Astrocyte of the hippocampus (primary cell): Measurements from ENCODE around the gene MYH10.

ENCODE experiments used
- DNase-seq: peaks from one replicate; pipeline ENCODE4 v3.0.0; 2011; ENCODE audit warnings: low read depth, low spot score

The MYH10 gene

DNA sequence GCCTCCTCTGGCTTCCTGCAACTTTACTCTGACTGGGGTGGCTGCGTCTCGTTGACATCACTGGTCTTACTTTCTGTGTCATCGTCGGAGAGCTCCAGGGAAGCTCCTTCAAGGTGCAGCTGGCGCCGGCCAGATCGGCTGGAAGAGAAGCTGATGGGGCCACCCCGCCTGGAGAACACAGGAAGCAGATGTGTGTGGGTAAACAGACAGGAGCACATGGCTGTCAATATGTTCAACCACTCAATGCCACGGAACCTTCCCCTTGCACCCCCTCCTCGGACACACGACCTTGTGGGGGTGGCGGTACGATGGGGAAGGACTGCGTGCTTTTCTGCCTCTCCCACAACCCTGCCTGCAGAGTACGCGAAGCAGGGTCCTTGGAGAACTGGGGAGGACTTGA lies 154.7 kb downstream of the MYH10 start:
- no peak for DNase-seq

GRCh38 chr17:8475227-8475626 lies 155.3 kb downstream of the MYH10 start:
- no peak for DNase-seq

GRCh38 chr17:8474826-8475225 lies 155.7 kb downstream of the MYH10 start:
- no peak for DNase-seq

DNA sequence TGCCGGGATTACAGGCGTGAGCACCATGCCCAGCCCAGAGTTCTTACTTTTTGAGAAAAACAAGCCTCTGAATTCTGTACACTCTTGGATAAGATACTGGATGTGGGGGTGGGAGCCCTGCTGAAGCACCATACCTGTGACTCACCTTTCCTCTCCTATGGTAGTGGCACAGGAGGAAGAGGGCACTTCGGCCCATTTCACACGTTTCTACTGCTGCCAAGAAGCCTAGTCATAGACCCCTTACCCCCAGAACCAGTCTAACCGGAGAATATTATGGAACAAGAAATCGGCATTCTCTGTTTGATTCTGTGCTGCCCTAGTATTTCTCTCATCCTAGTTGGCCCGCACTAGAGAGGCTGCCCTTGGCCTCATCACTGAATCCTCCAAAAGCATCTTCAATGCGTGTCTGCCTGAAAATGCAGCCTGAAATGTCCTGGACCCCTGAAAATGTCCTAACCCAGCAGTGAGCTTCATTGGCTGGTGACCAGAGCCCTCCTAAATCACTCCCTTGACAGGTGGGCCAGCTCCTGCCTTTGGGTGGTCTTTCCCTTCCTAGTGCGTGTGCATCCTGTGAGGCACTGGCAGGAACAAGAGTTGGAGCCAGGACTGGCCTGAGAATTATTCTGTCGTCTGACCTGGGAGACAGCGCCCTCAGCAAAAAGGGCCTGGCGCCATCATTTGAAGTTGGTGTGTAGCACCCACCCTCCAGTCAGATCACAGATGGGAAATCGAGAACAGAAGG lies 156.9 kb downstream of the MYH10 start:
- DNase-seq = no peak

DNA sequence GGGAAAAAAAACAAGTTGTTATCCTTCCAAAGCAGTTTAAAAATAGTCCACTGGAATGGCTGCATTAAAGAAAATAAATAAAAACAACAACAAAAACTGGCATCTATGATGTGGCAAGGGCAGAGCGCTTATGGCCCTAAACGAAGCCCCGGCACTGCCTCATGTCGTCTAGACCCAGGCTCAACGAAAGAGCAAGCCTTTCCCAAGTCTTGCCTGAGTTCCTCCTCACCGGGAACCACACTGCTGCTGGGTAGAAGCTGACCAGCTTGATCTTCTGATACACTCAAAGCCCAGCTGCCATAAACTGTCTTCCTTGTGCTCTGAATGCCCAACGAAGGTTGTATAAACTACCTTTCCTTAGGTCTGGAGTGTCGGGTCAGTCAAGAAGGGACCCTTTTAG lies 157.9 kb downstream of the MYH10 start:
- DNase-seq = no peak

DNA sequence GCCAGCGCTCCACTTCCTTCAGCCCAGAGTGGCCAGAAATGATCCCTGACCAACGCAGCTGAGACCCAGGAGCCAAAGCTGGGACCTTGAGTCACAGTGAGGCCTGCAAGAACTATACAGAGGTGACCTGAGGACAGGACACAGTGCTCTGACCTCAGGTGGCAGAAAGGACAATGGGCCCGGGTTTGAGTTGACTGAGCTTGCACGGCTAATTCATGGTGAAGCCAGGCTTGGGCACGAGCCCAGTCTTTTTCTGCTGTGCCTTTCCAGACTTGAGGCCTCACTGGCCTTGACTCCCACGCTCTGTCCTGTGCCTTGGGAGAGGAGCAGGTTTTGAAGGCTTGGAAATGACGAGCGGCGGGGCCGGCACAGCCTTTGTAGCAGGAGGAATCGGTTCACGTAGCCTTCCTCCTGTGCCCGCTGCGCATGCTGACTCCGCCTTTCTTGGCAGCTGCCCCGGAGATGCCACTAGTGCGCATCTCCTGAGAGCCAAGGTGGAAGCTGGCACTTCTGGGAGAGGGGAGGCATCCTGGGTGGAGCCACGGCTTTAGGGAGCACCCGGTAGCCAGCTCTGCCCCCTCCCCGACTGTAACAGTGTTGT lies 160.0 kb downstream of the MYH10 start:
- DNase-seq = peak; percentile 63

GRCh38 chr17:8469964-8470363 lies 160.6 kb downstream of the MYH10 start:
- no peak for DNase-seq

DNA sequence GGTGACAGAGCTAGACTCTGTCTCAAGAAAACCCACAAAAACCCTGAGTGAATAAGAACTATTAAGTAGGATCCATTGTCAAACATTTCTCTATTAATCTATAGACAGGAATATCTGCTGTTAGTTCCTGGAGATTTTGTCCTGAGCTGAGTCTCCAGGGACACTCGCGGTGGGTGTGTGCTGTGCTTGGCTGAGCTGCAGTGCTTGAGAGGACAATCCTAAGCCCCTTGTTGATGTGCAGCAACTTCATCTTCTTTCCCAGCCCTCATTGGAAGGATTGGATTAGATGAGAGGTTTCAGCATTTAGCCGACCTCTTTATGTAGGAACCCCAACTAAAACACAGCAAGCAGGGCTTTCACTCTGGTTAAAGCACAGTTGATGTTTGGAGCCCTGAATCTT lies 161.5 kb downstream of the MYH10 start:
- DNase-seq = no peak

DNA sequence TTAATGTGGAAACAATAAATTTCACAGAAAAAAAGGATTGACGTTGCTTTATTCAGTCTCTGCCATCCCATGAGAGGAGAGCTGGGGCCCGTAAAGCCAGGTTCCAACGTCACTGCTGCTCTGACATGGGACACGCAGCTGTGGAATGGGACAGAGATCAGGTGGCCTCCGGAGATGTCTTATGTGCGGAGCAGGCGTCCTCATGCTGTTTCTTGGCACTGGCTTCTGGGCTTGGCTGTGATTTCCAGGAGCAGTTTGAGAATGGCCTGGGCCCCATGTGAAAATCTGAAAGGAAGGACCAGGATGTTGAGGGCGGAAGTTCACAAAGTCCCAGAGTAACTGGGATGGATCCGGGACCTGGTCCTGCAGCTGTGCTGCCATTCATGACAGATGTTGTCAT lies 162.4 kb downstream of the MYH10 start:
- DNase-seq = no peak

GRCh38 chr17:8467527-8467926 lies 163.0 kb downstream of the MYH10 start:
- DNase-seq = no peak

DNA sequence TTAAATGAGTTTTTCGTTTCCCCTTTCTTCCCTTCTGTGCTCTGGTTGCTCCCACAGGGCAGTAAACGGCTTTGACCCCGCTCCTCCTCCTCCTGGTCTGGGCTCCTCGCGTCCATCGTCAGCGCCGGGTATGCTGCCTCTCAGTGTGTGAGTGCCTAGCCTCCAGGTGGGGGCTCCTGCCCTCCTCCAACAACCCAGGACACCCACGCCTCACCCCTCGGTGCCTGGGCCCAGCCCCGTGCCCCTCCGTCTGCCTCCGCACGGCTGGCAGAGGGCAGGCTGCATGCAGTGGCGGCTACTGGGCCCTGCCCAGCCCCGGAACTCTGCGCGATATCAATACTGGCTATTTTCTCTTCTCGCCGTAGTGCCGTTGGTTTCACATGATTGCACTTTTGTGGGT lies 163.7 kb downstream of the MYH10 start:
- DNase-seq = no peak

GRCh38 chr17:8466456-8466855 lies 164.1 kb downstream of the MYH10 start:
- DNase-seq = peak; percentile 63

DNA sequence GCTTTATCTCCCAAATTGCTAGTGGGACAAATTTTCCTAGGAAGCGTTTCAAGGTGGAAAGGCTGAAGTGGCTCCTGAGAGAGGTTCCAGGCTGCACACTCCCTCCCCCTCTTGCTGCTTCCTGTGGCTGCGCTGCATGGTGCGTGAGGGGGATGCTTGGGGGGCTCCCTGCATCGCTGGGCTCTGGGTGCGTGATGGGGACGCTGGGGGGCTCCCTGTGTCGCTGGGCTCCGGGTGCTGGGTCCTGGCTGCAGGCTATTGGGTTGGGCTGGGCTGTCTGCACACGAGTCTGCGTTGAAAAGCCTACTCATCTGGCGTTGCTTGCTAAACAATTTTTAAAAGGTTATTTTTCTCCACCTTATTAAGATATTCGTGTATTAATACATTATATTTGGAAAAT lies 164.8 kb downstream of the MYH10 start:
- no peak for DNase-seq

- DNase-seq = no peak
These were observed 165.2 kb downstream of the MYH10 start for GRCh38 chr17:8465356-8465755.

- no peak for DNase-seq
These were observed 165.6 kb downstream of the MYH10 start for GRCh38 chr17:8464941-8465340.

DNA sequence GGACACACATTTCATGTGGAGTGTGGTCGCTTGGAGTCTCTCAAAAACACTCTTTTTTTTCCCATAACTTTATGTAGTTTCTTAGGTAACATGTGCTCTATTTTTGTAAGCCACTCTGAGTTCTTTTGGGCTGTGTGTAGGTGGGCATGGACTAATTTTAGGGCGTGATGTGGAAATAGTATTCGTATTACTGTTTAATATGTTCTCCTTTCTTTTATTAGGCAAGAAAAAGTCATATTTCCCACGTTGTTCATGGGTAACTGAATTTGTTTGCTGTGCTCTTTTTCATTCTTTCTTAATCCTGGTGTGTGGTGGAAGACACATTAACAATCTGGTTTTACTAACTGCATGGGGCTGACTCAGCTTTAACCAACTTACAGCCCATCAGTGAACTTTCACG lies 167.4 kb downstream of the MYH10 start:
- no peak for DNase-seq

DNA sequence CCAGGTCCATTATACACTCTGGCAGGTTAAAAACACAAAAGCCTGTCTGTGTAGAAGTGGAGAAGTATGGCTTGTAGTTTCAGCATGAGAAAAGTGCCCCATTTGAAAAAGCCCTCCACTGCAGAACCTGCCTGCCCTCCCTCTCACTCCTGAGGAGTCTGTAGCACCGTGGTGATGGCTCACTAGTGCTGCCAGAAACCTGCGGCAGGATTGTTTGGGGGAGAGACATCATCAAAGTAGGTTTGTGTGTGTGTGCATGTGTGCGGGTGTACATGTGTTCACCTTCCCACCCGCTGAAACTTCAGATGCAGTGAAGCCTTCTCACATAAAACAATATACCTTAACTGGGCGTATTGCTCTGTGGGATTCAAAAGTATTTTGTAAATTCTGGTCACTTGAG lies 168.0 kb downstream of the MYH10 start:
- no peak for DNase-seq

GRCh38 chr17:8459831-8460230 lies 170.7 kb downstream of the MYH10 start:
- no peak for DNase-seq

DNA sequence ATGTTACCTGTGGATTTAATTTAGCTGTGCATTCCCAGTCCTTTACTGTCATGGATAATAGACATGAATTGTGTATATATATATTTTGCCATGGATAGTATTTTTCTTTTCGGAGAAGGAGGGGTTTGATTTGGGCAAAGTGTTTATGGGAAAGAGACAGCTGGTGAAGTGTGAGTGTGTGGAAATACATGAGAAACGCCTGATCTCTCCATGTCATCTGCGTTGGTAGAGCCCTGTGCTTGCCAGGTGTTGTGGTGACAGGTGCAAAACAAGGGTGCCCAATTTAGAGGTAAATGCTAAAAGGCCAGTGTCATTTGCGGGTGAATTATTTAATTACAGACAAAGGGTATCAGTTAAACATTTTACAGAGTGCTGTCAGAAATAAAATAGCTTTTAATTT lies 171.4 kb downstream of the MYH10 start:
- DNase-seq = no peak

DNA sequence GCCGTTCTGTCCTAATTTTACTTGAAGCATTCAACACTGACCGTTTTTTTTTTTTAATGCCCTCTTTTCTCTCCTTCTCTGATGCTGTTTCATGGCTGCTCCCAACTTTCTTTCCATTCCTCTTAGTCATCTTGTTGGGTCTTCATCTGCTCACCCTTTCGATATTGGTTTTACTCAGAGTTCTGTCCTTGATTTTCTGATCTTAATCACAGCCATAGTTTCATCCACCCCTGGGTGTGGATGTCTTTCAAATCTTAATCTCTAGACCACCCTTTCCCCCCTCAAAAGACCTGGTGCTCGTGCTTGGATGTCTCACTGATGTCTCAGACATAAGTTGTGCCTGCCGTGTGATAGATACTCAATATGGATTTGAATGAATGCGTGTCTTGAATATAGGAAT lies 172.4 kb downstream of the MYH10 start:
- DNase-seq = no peak

- DNase-seq = no peak
These were observed 174.8 kb downstream of the MYH10 start for GRCh38 chr17:8455665-8456209.

GRCh38 chr17:8453326-8453725 lies 177.2 kb downstream of the MYH10 start:
- no peak for DNase-seq

DNA sequence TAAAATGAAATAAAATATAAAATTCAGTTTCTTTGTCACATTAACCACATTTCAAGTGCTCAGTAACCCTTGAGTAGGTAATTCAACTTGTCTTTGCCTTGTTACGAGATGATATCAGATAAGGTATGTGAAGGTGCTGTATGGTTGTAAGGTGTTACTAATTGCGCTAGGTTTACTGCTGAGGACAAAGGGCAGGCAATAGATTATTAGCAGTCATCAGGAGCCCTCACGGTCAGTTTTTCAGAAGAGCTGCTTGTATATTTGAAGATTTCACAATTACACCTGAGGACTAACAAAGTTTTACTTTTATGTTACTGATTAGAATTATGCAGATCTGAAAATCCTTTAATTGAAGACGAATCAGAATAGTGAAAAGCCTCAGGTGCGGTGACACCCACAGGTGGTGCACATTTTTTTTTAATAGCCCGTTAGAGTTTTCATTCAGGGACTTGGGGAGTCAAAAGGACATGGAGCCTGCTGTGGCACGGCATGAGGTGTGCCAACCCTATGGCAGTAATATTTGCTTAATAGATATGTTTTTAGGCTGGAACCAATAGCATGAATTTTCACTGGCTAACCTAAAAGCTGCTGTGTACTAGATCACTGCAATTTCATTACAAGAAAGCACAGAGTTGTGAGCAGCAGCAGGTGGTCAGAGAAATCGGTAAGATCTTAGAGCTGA lies 178.5 kb downstream of the MYH10 start:
- no peak for DNase-seq
